K562 (cell line): ENCODE measurements around the gene UNC45A. TPM values are rescaled to one million over a fixed set of nuclear protein-coding genes. Genes with fewer than 3 reads are reported as not detected.

Experiments
- ATAC-seq: fragments of 200-7000 bp; cut with Tn5 transposase; 3 replicates; pipeline ENCODE4 v1.9.1; 2020; ENCODE audit warnings: moderate library complexity
- BruUV-seq: library from RNA; stranded (reverse); fragments of 400-500 nt; replicated peaks from 2 replicates; lab custom pipeline; 2021; lab: Mats Ljungman, UMichigan
- CTCF ChIA-PET: fragments of 300-600 bp; formaldehyde crosslinking; extraction: SDS; loops from one replicate; lab custom pipeline; 2021; ENCODE audit warnings: low intra/inter-chr PET ratio; lab: Yijun Ruan, JAX
- POLR2A ChIA-PET: fragments of 300-600, 350-650 bp; sonication (Branson Sonifier 250); formaldehyde crosslinking; extraction: SDS; loops from one replicate; lab custom pipeline; 2021; ENCODE audit warnings: antibody characterized with exemption, inconsistent platforms; lab: Yijun Ruan, JAX
- DNase-seq, 4 experiments: peaks; one replicate each; pipeline versions ENCODE4 v3.0.0 to v3.0.0-alpha.2; 2011 to 2018; ENCODE audit warnings: low spot score in 3 of 4, mixed read lengths in 3 of 4; ENCODE audit errors: extremely low read depth in 1 of 4
- FAIRE-seq: peaks from 2 replicates; lab custom pipeline; 2011; peaks lifted over from hg19 to GRCh38; lab: Jason Lieb, UNC
- H2AFZ ChIP-seq: 2 replicates; pipeline ENCODE4 v1.6.0; 2011; ENCODE audit warnings: low read depth, low read length, control low read depth, inconsistent platforms
- H3K27ac ChIP-seq: fragments of 200-600 bp; 3 replicates; pipeline ENCODE4 v1.8.0; 2011; ENCODE audit warnings: low read depth, mild to moderate bottlenecking, control low read depth, inconsistent platforms, low read length, moderate library complexity, mixed read lengths; ENCODE audit errors: extremely low read depth
- H3K27me3 ChIP-seq, 2 experiments: fragments of 300-600 bp in 1 of 2; 2 replicates in 1 of 2; 3 replicates in 1 of 2; pipeline versions ENCODE4 v1.6.0 to v1.8.0; 2011; ENCODE audit warnings: inconsistent platforms in 2 of 2, low read length in 2 of 2, mild to moderate bottlenecking in 1 of 2, mixed read lengths in 1 of 2, moderate library complexity in 1 of 2; ENCODE audit not compliant: control insufficient read depth in 2 of 2, insufficient read depth in 2 of 2
- H3K36me3 ChIP-seq: fragments of 300-600 bp; 3 replicates; pipeline ENCODE4 v1.8.0; 2011; ENCODE audit warnings: mild to moderate bottlenecking, low read length, inconsistent platforms; ENCODE audit not compliant: control insufficient read depth, insufficient read depth
- H3K4me1 ChIP-seq, 2 experiments: fragments of 200-600 bp in 1 of 2; replicated peaks in 1 of 2; 2 replicates in 1 of 2; 3 replicates in 1 of 2; pipeline versions ENCODE4 v1.5.1 to v1.8.0; 2011; ENCODE audit warnings: inconsistent platforms in 2 of 2, low read length in 2 of 2, mild to moderate bottlenecking in 1 of 2, mixed read lengths in 1 of 2, moderate library complexity in 1 of 2; ENCODE audit not compliant: control insufficient read depth in 2 of 2, insufficient read depth in 2 of 2
- H3K4me2 ChIP-seq: 2 replicates; pipeline ENCODE4 v1.6.1; 2011; ENCODE audit warnings: low read length, control low read depth, inconsistent platforms, mixed read lengths; ENCODE audit not compliant: insufficient read depth
- H3K4me3 ChIP-seq: fragments of 200-600 bp; sonication (generic), shearing (Covaris generic); 2 replicates; pipeline ENCODE4 v1.5.1; 2016; ENCODE audit warnings: control low read depth, inconsistent platforms
- H3K79me2 ChIP-seq: fragments of 200-600 bp; 3 replicates; pipeline ENCODE4 v1.8.0; 2011; ENCODE audit warnings: low read length, inconsistent platforms; ENCODE audit not compliant: control insufficient read depth, insufficient read depth
- H3K9ac ChIP-seq, 2 experiments: 2 replicates each; pipeline versions ENCODE4 v1.6.0 to v1.6.1; 2011; ENCODE audit warnings: low read depth in 2 of 2, low read length in 2 of 2, control low read depth in 1 of 2, inconsistent platforms in 1 of 2, mild to moderate bottlenecking in 1 of 2, mixed read lengths in 1 of 2; ENCODE audit not compliant: insufficient read depth in 1 of 2
- H3K9me1 ChIP-seq: one replicate; pipeline ENCODE4 v1.6.0; 2011; ENCODE audit warnings: inconsistent platforms, mild to moderate bottlenecking, low read length, moderate library complexity; ENCODE audit not compliant: control insufficient read depth, insufficient read depth
- H3K9me3 ChIP-seq: replicated peaks from 2 replicates; pipeline ENCODE4 v1.5.1; 2011; ENCODE audit warnings: low read depth, low read length, inconsistent platforms; ENCODE audit not compliant: control insufficient read depth, insufficient read depth
- H4K20me1 ChIP-seq: replicated peaks from 2 replicates; pipeline ENCODE4 v1.6.1; 2011; ENCODE audit warnings: low read length, inconsistent platforms, mixed read lengths; ENCODE audit not compliant: control insufficient read depth, insufficient read depth
- CBX3 ChIP-seq, 2 experiments: IDR thresholded peaks; 1 replicate in 1 of 2; 2 replicates in 1 of 2; pipeline ENCODE4 v1.6.1; 2012; ENCODE audit warnings: inconsistent platforms in 2 of 2, low read length in 2 of 2, borderline replicate concordance in 1 of 2, control low read depth in 1 of 2
- EGR1 ChIP-seq: fragments of 450-650 bp; conservative IDR thresholded peaks from 2 replicates; pipeline ENCODE4 v1.6.1; 2017; ENCODE audit warnings: mild to moderate bottlenecking
- ESRRA ChIP-seq: fragments of 450-650 bp; IDR thresholded peaks from 2 replicates; pipeline ENCODE4 v1.6.1; 2014; ENCODE audit warnings: low read depth, mild to moderate bottlenecking, moderate library complexity, borderline replicate concordance
- MTA2 ChIP-seq: fragments of 450-650 bp; IDR thresholded peaks from 2 replicates; pipeline ENCODE4 v1.6.1; 2016; ENCODE audit warnings: low read depth
- NBN ChIP-seq: fragments of 450-650 bp; IDR thresholded peaks from 2 replicates; pipeline ENCODE4 v1.6.1; 2016; ENCODE audit warnings: low read depth, mild to moderate bottlenecking
- NEUROD1 ChIP-seq: fragments of 150-350 bp; IDR thresholded peaks from 2 replicates; pipeline ENCODE4 v1.6.1; 2014; ENCODE audit warnings: borderline replicate concordance, low read length, low read depth; ENCODE audit not compliant: partially characterized antibody
- POLR2G ChIP-seq: fragments of 200-400 bp; formaldehyde crosslinking; IDR thresholded peaks from 2 replicates; pipeline ENCODE4 v1.6.1; 2017; ENCODE audit warnings: low read depth, mild to moderate bottlenecking, antibody characterized with exemption, low read length, moderate library complexity
- RBBP5 ChIP-seq: fragments of 200-600 bp; sonication (generic); IDR thresholded peaks from 2 replicates; pipeline ENCODE4 v1.6.1; 2012; ENCODE audit warnings: borderline replicate concordance, mild to moderate bottlenecking, low read length, control low read depth, inconsistent platforms; ENCODE audit not compliant: insufficient read depth, poor library complexity, severe bottlenecking
- SMARCA4 ChIP-seq: fragments of 450-650 bp; IDR thresholded peaks from 2 replicates; pipeline ENCODE4 v1.6.1; 2016
- SREBF1 ChIP-seq: fragments of 150-350 bp; IDR thresholded peaks from 2 replicates; pipeline ENCODE4 v1.6.1; 2014; ENCODE audit warnings: antibody characterized with exemption, low read depth, low read length, borderline replicate concordance
- TCF7 ChIP-seq: sonication (generic); IDR thresholded peaks from 2 replicates; pipeline ENCODE4 v1.6.1; 2016; ENCODE audit warnings: antibody characterized with exemption, borderline replicate concordance
- XRCC5 ChIP-seq: fragments of 200-400 bp; formaldehyde crosslinking; IDR thresholded peaks from 2 replicates; pipeline ENCODE4 v1.6.1; 2017; ENCODE audit warnings: low read depth, mild to moderate bottlenecking, low read length
- ZNF121 ChIP-seq: sonication (generic); formaldehyde crosslinking; conservative IDR thresholded peaks from 2 replicates; pipeline ENCODE4 v1.8.0; 2022; ENCODE audit warnings: missing genetic modification reagents
- ZNF384 ChIP-seq: IDR thresholded peaks from 2 replicates; pipeline ENCODE4 v1.6.1; 2012; ENCODE audit warnings: low read depth, low read length, improper control_type of control experiment
- WGBS: fragments of 100-300 bp; shearing (Covaris generic); methylation state at CpG from one replicate; pipeline ENCODE4 v1.1.6; 2016; ENCODE audit warnings: low coverage, mixed read lengths; ENCODE audit not compliant: insufficient coverage; ENCODE audit errors: missing lambda C conversion rate; 5-methylcytosine and 5-hydroxymethylcytosine counted together
- in situ Hi-C: fragments of 300-500 bp; cut with MboI; formaldehyde crosslinking; loops from 4 replicates; pipeline ENCODE4 v1.15.0; 2018; ENCODE audit warnings: inconsistent platforms, mixed read lengths
- intact Hi-C: fragments of 100-400 bp; cut with micrococcal nuclease; formaldehyde crosslinking; loops from 2 replicates; pipeline ENCODE4 v1.14.2; 2022
- polyA plus RNA-seq, 8 experiments: library from polyadenylated mRNA; depleted of rRNA in 4 of 8; stranded (reverse) in 5 of 8; unstranded in 3 of 8; fragments of >200 nt; fragmentation: Nextera tagmentation in 2 of 8; fragmentation: Illumina TruSeq in 1 of 8; extraction: Ambion mirVana in 2 of 8; extraction: Trizol in 1 of 8; gene quantifications; 2 replicates each; pipeline versions ENCODE4 v1.2.1 to v1.2.3, GENCODE V29; 2011 to 2014; ENCODE audit warnings: inconsistent platforms in 1 of 8, missing spikeins in 1 of 8
- total RNA-seq, 7 experiments: library from RNA; depleted of rRNA in 6 of 7; stranded (reverse); fragments of >200 nt in 6 of 7; fragmentation: Illumina TruSeq in 2 of 7; extraction: Trizol in 2 of 7; gene quantifications; 2 replicates each; pipeline versions ENCODE4 v1.2.1 to v1.2.3, GENCODE V29; 2011 to 2021; ENCODE audit warnings: low replicate concordance in 1 of 7
- TF ChIP-seq, protein P1 (sequence below): sonication (generic); formaldehyde crosslinking; IDR thresholded peaks from 2 replicates; pipeline ENCODE4 v1.8.1; 2023; ENCODE audit warnings: mild to moderate bottlenecking, missing genetic modification reagents
- TF ChIP-seq, protein P2 (sequence below), 2 experiments: fragments of 450-650 bp in 1 of 2; IDR thresholded peaks; 2 replicates each; pipeline ENCODE4 v1.6.1; 2011 to 2017; ENCODE audit warnings: low read depth in 2 of 2, antibody characterized with exemption in 1 of 2, borderline replicate concordance in 1 of 2, low read length in 1 of 2, mild to moderate bottlenecking in 1 of 2, mixed read lengths in 1 of 2; ENCODE audit not compliant: control insufficient read depth in 1 of 2

Gene UNC45A
- total and polyA plus RNA-seq, 9 of the 15 experiments (the other 6 are each of a cell fraction or from before 2014, with no cell fraction given): 22.4 to 79.3 (median 43.7) TPM

DNA sequence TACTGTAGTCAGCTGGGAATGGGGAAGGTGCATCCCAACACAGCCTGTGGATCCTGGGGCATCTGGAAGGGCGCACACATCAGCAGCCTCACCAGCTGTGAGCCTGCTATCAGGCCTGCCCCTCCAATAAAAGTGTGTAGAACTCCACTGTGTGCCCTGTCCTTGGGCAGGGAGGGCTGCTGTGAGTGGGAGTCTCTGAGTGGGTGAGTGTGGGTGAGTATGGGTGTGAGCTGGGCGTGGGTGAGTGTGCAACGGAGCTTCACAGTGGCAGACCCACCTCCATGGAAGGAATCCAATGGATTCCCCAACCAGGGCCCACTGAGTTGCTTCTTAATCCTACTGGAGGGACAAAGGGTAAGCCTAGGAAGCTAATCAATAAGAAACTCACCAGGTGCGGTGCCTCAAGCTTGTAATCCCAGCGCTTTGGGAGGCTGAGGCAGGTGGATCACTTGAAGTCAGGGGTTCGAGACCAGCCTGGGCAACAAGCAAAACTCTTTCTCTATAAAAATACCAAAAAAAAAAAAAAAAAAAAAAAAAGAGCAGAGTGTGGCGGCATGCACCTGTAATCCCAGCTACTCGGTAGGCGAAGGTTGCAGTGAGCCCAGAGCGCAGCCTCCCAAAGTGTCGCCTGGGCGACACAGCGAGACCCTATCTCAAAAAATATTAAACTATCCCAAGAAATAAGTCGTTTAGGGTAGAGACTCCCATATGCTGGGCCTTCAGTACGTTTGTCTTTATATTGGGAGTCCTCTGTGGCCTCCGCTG is 19.0 kb downstream of the UNC45A start:
- Histone ChIP-seq H3K9ac (peak overlapping the region; percentile 84 to 92; a peak in 3 of 4 replicates), H3K36me3 (peaks cover 63% of the 10 kb centered on the region)
- BruUV-seq: no TSS peak

More for the DNA sequence above, 19.0 kb downstream of the UNC45A start:
- Histone ChIP-seq H2AFZ (no peak overlapping the region), H3K27me3 (no peaks in the 10 kb centered on the region), H3K9me1 (peaks cover 3% of the 10 kb centered on the region), H3K9me3 (no peaks in the 10 kb centered on the region), H3K4me1 (peaks cover 18 to 57% of the 10 kb centered on the region in 2 experiments; a peak in 4 of 5 replicates), H3K4me2 (peak overlapping the region; percentile 79), H3K79me2 (peaks cover 27% of the 10 kb centered on the region), H3K27ac (peak overlapping the region; percentile 95; the same call in 2 of the 3 replicates), H4K20me1 (no peaks in the 10 kb centered on the region), H3K4me3 (0 out of 2 replicates have a peak overlapping the region, but pooled peaks have one; percentile 50)
- WGBS: 64% methylated on average over 15 of the region's 16 CpGs
- FAIRE-seq (no peak), DNase-seq (no peak), ATAC-seq (no peak)
- TF ChIP-seq EGR1: 0 out of 2 replicates have a peak, but pooled peaks have one; percentile 26
- TF ChIP-seq CBX3 (IDR thresholded peaks at IDR 0.05; ENCODE audit: borderline replicate concordance in 1 of 2, low read length in 2 of 2): no peak
- TF ChIP-seq ESRRA: no peak
- no peak for TF ChIP-seq POLR2G
- no peak for TF ChIP-seq MTA2
- TF ChIP-seq ZNF384: peak; percentile 22; the same call in 1 of the 2 replicates
- TF ChIP-seq NEUROD1: no peak
- 0 out of 2 replicates have a peak, but pooled peaks have one; percentile 20 for TF ChIP-seq ZNF121 (CRISPR knock-in tag)
- no peak for TF ChIP-seq SREBF1
- no peak for TF ChIP-seq NBN
- TF ChIP-seq TCF7: no peak
- TF ChIP-seq, protein P1, sequence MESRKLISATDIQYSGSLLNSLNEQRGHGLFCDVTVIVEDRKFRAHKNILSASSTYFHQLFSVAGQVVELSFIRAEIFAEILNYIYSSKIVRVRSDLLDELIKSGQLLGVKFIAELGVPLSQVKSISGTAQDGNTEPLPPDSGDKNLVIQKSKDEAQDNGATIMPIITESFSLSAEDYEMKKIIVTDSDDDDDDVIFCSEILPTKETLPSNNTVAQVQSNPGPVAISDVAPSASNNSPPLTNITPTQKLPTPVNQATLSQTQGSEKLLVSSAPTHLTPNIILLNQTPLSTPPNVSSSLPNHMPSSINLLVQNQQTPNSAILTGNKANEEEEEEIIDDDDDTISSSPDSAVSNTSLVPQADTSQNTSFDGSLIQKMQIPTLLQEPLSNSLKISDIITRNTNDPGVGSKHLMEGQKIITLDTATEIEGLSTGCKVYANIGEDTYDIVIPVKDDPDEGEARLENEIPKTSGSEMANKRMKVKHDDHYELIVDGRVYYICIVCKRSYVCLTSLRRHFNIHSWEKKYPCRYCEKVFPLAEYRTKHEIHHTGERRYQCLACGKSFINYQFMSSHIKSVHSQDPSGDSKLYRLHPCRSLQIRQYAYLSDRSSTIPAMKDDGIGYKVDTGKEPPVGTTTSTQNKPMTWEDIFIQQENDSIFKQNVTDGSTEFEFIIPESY (CRISPR knock-in tag): peak; percentile 64
- TF ChIP-seq, protein P2, sequence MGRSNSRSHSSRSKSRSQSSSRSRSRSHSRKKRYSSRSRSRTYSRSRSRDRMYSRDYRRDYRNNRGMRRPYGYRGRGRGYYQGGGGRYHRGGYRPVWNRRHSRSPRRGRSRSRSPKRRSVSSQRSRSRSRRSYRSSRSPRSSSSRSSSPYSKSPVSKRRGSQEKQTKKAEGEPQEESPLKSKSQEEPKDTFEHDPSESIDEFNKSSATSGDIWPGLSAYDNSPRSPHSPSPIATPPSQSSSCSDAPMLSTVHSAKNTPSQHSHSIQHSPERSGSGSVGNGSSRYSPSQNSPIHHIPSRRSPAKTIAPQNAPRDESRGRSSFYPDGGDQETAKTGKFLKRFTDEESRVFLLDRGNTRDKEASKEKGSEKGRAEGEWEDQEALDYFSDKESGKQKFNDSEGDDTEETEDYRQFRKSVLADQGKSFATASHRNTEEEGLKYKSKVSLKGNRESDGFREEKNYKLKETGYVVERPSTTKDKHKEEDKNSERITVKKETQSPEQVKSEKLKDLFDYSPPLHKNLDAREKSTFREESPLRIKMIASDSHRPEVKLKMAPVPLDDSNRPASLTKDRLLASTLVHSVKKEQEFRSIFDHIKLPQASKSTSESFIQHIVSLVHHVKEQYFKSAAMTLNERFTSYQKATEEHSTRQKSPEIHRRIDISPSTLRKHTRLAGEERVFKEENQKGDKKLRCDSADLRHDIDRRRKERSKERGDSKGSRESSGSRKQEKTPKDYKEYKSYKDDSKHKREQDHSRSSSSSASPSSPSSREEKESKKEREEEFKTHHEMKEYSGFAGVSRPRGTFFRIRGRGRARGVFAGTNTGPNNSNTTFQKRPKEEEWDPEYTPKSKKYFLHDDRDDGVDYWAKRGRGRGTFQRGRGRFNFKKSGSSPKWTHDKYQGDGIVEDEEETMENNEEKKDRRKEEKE (IDR thresholded peaks at IDR 0.05; ENCODE audit: borderline replicate concordance in 1 of 2, control insufficient read depth in 1 of 2, low read depth in 2 of 2, low read length in 1 of 2): no peak
- TF ChIP-seq RBBP5: no peak
- TF ChIP-seq XRCC5: 0 out of 2 replicates have a peak, but pooled peaks have one; percentile 21
- no peak for TF ChIP-seq SMARCA4
- in situ Hi-C loops (no loop called here), intact Hi-C loops (no loop called here)
- POLR2A ChIA-PET: interaction anchor here (0.6 to 2.6 kb wide), 20 partner anchors 8 to 311 kb away, joined by 3 to 14 read pairs (median 4); partner anchors contain the start of genes HDDC3, UNC45A and VPS33B
- CTCF ChIA-PET: no interaction called here
